T1000 (cell line): ENCODE measurements around the gene SLC16A3.
A peak's percentile ranks its signal among the peaks of the same experiment; 100 is the strongest.

Experiments
- DNase-seq: peaks from one replicate; lab custom pipeline; 2025; ENCODE audit warnings: mixed read lengths; lab: John Stamatoyannopoulos, UW

The SLC16A3 gene

GRCh38 chr17:82269138-82269881, 40.5 kb downstream of the SLC16A3 start:
- no peak for DNase-seq

GRCh38 chr17:82269882-82270500, 41.1 kb downstream of the SLC16A3 start:
- DNase-seq: no peak

GRCh38 chr17:82270651-82271050, 41.8 kb downstream of the SLC16A3 start:
- DNase-seq: no peak

GRCh38 chr17:82271401-82271800, 42.6 kb downstream of the SLC16A3 start:
- no peak for DNase-seq

GRCh38 chr17:82272495-82273326, 43.9 kb downstream of the SLC16A3 start:
- no peak for DNase-seq

- peak; percentile 80 for DNase-seq
Observed at GRCh38 chr17:82273327-82274133, 44.7 kb downstream of the SLC16A3 start, which contains the start of gene CSNK1D. Gene CSNK1D (minus strand): TSS chr17:82273700. CDS start chr17:82273381, 319 bp downstream.

- DNase-seq: no peak
Observed at GRCh38 chr17:82274134-82275020, 45.5 kb downstream of the SLC16A3 start.

GRCh38 chr17:82275326-82275725, 46.5 kb downstream of the SLC16A3 start:
- no peak for DNase-seq

- no peak for DNase-seq
Observed at GRCh38 chr17:82276938-82277337, 48.1 kb downstream of the SLC16A3 start.

- DNase-seq: no peak
Observed at GRCh38 chr17:82277851-82278250, 49.0 kb downstream of the SLC16A3 start.

- DNase-seq: no peak
Observed at GRCh38 chr17:82278308-82278707, 49.5 kb downstream of the SLC16A3 start.

- no peak for DNase-seq
Observed at GRCh38 chr17:82278786-82279391, 50.0 kb downstream of the SLC16A3 start.

GRCh38 chr17:82280537-82280936, 51.7 kb downstream of the SLC16A3 start:
- DNase-seq: no peak

GRCh38 chr17:82281076-82281475, 52.2 kb downstream of the SLC16A3 start:
- DNase-seq: no peak

GRCh38 chr17:82281502-82282238, 52.8 kb downstream of the SLC16A3 start:
- peak; percentile 22 for DNase-seq

GRCh38 chr17:82282239-82283207, 53.7 kb downstream of the SLC16A3 start:
- no peak for DNase-seq

- DNase-seq: peak; percentile 91
Observed at GRCh38 chr17:82283208-82283749, 54.4 kb downstream of the SLC16A3 start.

GRCh38 chr17:82285141-82285540, 56.3 kb downstream of the SLC16A3 start:
- DNase-seq: no peak
